OCI-LY7 (cell line): Measurements from ENCODE around the gene ABHD6. TPM values are rescaled to one million over a fixed set of nuclear protein-coding genes. Genes with fewer than 3 reads are reported as not detected.

ENCODE experiments used
- BruUV-seq: library from RNA; stranded (reverse); fragments of 400-500 nt; replicated peaks from 2 replicates; lab custom pipeline; 2021; lab: Mats Ljungman, UMichigan
- CTCF ChIA-PET: fragments of 300-600 bp; sonication (Branson Sonifier 250); formaldehyde crosslinking; loops from one replicate; lab custom pipeline; 2022; ENCODE audit warnings: antibody characterized with exemption; ENCODE audit not compliant: unreplicated experiment; lab: Charles Lee
- POLR2A ChIA-PET: fragments of 300-600 bp; sonication (Branson Sonifier 250); formaldehyde crosslinking; loops from one replicate; lab custom pipeline; 2022; ENCODE audit warnings: antibody characterized with exemption; lab: Charles Lee
- DNase-seq: peaks from one replicate; pipeline ENCODE4 v3.0.0-alpha.2; 2015; ENCODE audit warnings: low spot score
- H2AFZ ChIP-seq: fragments of 200-600 bp; sonication (generic), shearing (Covaris generic); 2 replicates; pipeline ENCODE4 v1.6.1; 2014; ENCODE audit warnings: mild to moderate bottlenecking, antibody characterized with exemption, low read length, moderate library complexity
- H3K27ac ChIP-seq: fragments of 200-600 bp; sonication (generic); 2 replicates; pipeline ENCODE4 v1.5.1; 2014; ENCODE audit warnings: mixed run types, low read depth, mild to moderate bottlenecking, moderate library complexity, low read length, inconsistent platforms; ENCODE audit not compliant: poor library complexity, severe bottlenecking
- H3K36me3 ChIP-seq: fragments of 200-600 bp; sonication (generic); 2 replicates; pipeline ENCODE4 v1.6.1; 2014; ENCODE audit warnings: mild to moderate bottlenecking, antibody characterized with exemption, low read length, moderate library complexity, mixed read lengths; ENCODE audit not compliant: insufficient read depth
- H3K4me1 ChIP-seq: fragments of 200-600 bp; sonication (generic); 2 replicates; pipeline ENCODE4 v1.5.1; 2014; ENCODE audit warnings: mild to moderate bottlenecking, low read length; ENCODE audit not compliant: insufficient read depth, poor library complexity, severe bottlenecking
- H3K4me2 ChIP-seq: fragments of 200-600 bp; sonication (generic); 2 replicates; pipeline ENCODE4 v1.6.1; 2014; ENCODE audit warnings: mild to moderate bottlenecking, low read length
- H3K4me3 ChIP-seq: fragments of 200-600 bp; sonication (generic); 2 replicates; pipeline ENCODE4 v1.5.1; 2014; ENCODE audit warnings: mild to moderate bottlenecking, low read depth, low read length; ENCODE audit not compliant: poor library complexity, severe bottlenecking
- H3K79me2 ChIP-seq: fragments of 200-600 bp; sonication (generic); 2 replicates; pipeline ENCODE4 v1.6.1; 2016; ENCODE audit warnings: low read depth, mild to moderate bottlenecking, low read length, moderate library complexity, mixed read lengths; ENCODE audit not compliant: insufficient read depth
- H3K9me2 ChIP-seq: fragments of 200-600 bp; sonication (generic); 2 replicates; pipeline ENCODE4 v1.6.1; 2016; ENCODE audit warnings: mild to moderate bottlenecking, low read length, mixed read lengths; ENCODE audit not compliant: insufficient read depth
- H3K9me3 ChIP-seq: fragments of 200-600 bp; sonication (generic); 2 replicates; pipeline ENCODE4 v1.6.1; 2014; ENCODE audit warnings: mild to moderate bottlenecking, mixed run types, low read length, mixed read lengths
- H4K20me1 ChIP-seq: fragments of 200-600 bp; sonication (generic); 2 replicates; pipeline ENCODE4 v1.6.1; 2014; ENCODE audit warnings: mild to moderate bottlenecking, antibody characterized with exemption, low read length, moderate library complexity, mixed read lengths; ENCODE audit not compliant: insufficient read depth
- CTCF ChIP-seq: fragments of 200-600 bp; sonication (generic); conservative IDR thresholded peaks from 2 replicates; pipeline ENCODE4 v1.5.1; 2014; ENCODE audit warnings: mild to moderate bottlenecking, antibody characterized with exemption, low read length, moderate library complexity, mixed read lengths
- EZH2phosphoT487 ChIP-seq: fragments of 200-600 bp; sonication (generic); IDR thresholded peaks from 2 replicates; pipeline ENCODE4 v1.6.1; 2018; ENCODE audit warnings: low read depth, borderline replicate concordance, mild to moderate bottlenecking, mixed run types, antibody characterized with exemption, low read length, moderate library complexity, mixed read lengths
- intact Hi-C: fragments of 100-400 bp; cut with micrococcal nuclease; formaldehyde crosslinking; loops from one replicate; pipeline ENCODE4 v1.10.0; 2022; ENCODE audit not compliant: unreplicated experiment
- total RNA-seq, 2 experiments: library from RNA; depleted of rRNA in 1 of 2; stranded (reverse); fragments of >200 nt in 1 of 2; shearing (Covaris generic) in 1 of 2; gene quantifications; 2 replicates each; pipeline ENCODE4 v1.2.3, GENCODE V29; 2014 to 2022

ABHD6 gene
- total RNA-seq, 2 experiments from 2014 or later, result 5.8 to 10.7 TPM

GRCh38 chr3:58205981-58206380 lies 31.6 kb upstream of the ABHD6 start:
- no TSS peak for BruUV-seq

GRCh38 chr3:58206406-58207011 lies 31.1 kb upstream of the ABHD6 start:
- H2AFZ ChIP-seq, result no peak overlapping the region
- H3K27ac ChIP-seq, result no peak overlapping the region
- H3K36me3 ChIP-seq, result no peaks in the 10 kb centered on the region
- H3K9me2 ChIP-seq, result no peaks in the 10 kb centered on the region
- intact Hi-C loops, result no loop called here
- H3K4me3 ChIP-seq, result no peak overlapping the region
- no peaks in the 10 kb centered on the region for H3K9me3 ChIP-seq
- CTCF ChIA-PET, result no interaction called here
- no TSS peak for BruUV-seq
- no peaks in the 10 kb centered on the region for H3K79me2 ChIP-seq
- H3K4me2 ChIP-seq, result no peak overlapping the region
- no peaks in the 10 kb centered on the region for H3K4me1 ChIP-seq
- POLR2A ChIA-PET, result no interaction called here
- TF ChIP-seq CTCF (no peak), EZH2phosphoT487 (no peak)
- DNase-seq, result no peak
- no peaks in the 10 kb centered on the region for H4K20me1 ChIP-seq

More at GRCh38 chr3:58205981-58206380, 31.6 kb upstream of the ABHD6 start:
- no peak for DNase-seq
- H3K9me2 ChIP-seq, result no peaks in the 10 kb centered on the region
- no peak overlapping the region for H3K4me3 ChIP-seq
- no peaks in the 10 kb centered on the region for H3K79me2 ChIP-seq
- ChIA-PET POLR2A (interaction anchor here (0.6 to 1.4 kb wide), 3 partner anchors 9 to 206 kb away, joined by 4 to 6 read pairs (median 4); no protein-coding TSS in a partner anchor), CTCF (no interaction called here)
- peaks cover 2% of the 10 kb centered on the region for H3K4me1 ChIP-seq
- H3K27ac ChIP-seq, result no peak overlapping the region
- no peaks in the 10 kb centered on the region for H3K36me3 ChIP-seq
- no peak overlapping the region for H3K4me2 ChIP-seq
- no peaks in the 10 kb centered on the region for H3K9me3 ChIP-seq
- intact Hi-C loops, result no loop called here
- TF ChIP-seq EZH2phosphoT487, result no peak
- no peak for TF ChIP-seq CTCF
- no peaks in the 10 kb centered on the region for H4K20me1 ChIP-seq
- H2AFZ ChIP-seq, result no peak overlapping the region

GRCh38 chr3:58207954-58208353 lies 29.6 kb upstream of the ABHD6 start:
- Histone ChIP-seq H2AFZ (no peak overlapping the region), H4K20me1 (no peaks in the 10 kb centered on the region), H3K9me2 (no peaks in the 10 kb centered on the region), H3K4me1 (no peaks in the 10 kb centered on the region), H3K4me3 (no peak overlapping the region), H3K79me2 (no peaks in the 10 kb centered on the region), H3K4me2 (no peak overlapping the region), H3K27ac (no peak overlapping the region), H3K9me3 (no peaks in the 10 kb centered on the region), H3K36me3 (no peaks in the 10 kb centered on the region)
- no peak for DNase-seq
- intact Hi-C loops, result no loop called here
- POLR2A ChIA-PET, result interaction anchor here (0.8 to 0.9 kb wide), 2 partner anchors 8 to 11 kb away, joined by 3 read pairs; no protein-coding TSS in a partner anchor
- CTCF ChIA-PET, result no interaction called here
- TF ChIP-seq EZH2phosphoT487, result no peak
- TF ChIP-seq CTCF, result no peak
- BruUV-seq, result no TSS peak
